Ishikawa (cell line): ENCODE data around the gene IL12RB2.

Experiments used
- CEBPB ChIP-seq: IDR thresholded peaks from 2 replicates; pipeline ENCODE4 v1.6.1; 2012
- CREB1 ChIP-seq: IDR thresholded peaks from 2 replicates; pipeline ENCODE4 v1.6.1; 2012; ENCODE audit warnings: low read depth
- EGR1 ChIP-seq: IDR thresholded peaks from 2 replicates; pipeline ENCODE4 v1.6.1; 2012
- FOXM1 ChIP-seq: IDR thresholded peaks from 2 replicates; pipeline ENCODE4 v1.6.1; 2012; ENCODE audit warnings: low read depth, borderline replicate concordance
- MAX ChIP-seq: IDR thresholded peaks from 2 replicates; pipeline ENCODE4 v1.6.1; 2012
- NFIC ChIP-seq: IDR thresholded peaks from 2 replicates; pipeline ENCODE4 v1.6.1; 2012
- RAD21 ChIP-seq: IDR thresholded peaks from 2 replicates; pipeline ENCODE4 v1.6.1; 2012; ENCODE audit warnings: low read depth
- REST ChIP-seq: IDR thresholded peaks from 2 replicates; pipeline ENCODE4 v1.6.1; 2012; ENCODE audit warnings: low read depth, mild to moderate bottlenecking
- TAF1 ChIP-seq: IDR thresholded peaks from 2 replicates; pipeline ENCODE4 v1.6.1; 2012; ENCODE audit warnings: low read depth, mild to moderate bottlenecking
- TCF12 ChIP-seq: IDR thresholded peaks from 2 replicates; pipeline ENCODE4 v1.6.1; 2012; ENCODE audit warnings: low read depth
- TEAD4 ChIP-seq: IDR thresholded peaks from 2 replicates; pipeline ENCODE4 v1.6.1; 2012
- USF1 ChIP-seq: IDR thresholded peaks from 2 replicates; pipeline ENCODE4 v1.6.1; 2012
- YY1 ChIP-seq: IDR thresholded peaks from 2 replicates; pipeline ENCODE4 v1.6.1; 2012; ENCODE audit warnings: low read depth
- ZBTB7A ChIP-seq: IDR thresholded peaks from 2 replicates; pipeline ENCODE4 v1.6.1; 2012; ENCODE audit warnings: low read depth

IL12RB2 gene

GRCh38 chr1:67440339-67440738 lies 132.7 kb downstream of the IL12RB2 start:
- TF ChIP-seq EGR1 (no peak), CREB1 (no peak), ZBTB7A (no peak), FOXM1 (no peak), TEAD4 (no peak), NFIC (no peak), YY1 (no peak), CEBPB (no peak), RAD21 (no peak), USF1 (no peak), TCF12 (no peak), MAX (no peak), TAF1 (no peak)

GRCh38 chr1:67441183-67441582 lies 133.5 kb downstream of the IL12RB2 start:
- TF ChIP-seq TAF1, result no peak
- peak; percentile 62; the same call in 1 of the 2 replicates for TF ChIP-seq NFIC
- TF ChIP-seq CREB1, result no peak

- TF ChIP-seq YY1 (no peak), REST (no peak)
These were observed 134.1 kb downstream of the IL12RB2 start for GRCh38 chr1:67441739-67442281.
